SK-N-SH (cell line): Measurements from ENCODE around the gene NR5A2. TPM values are rescaled to one million over a fixed set of nuclear protein-coding genes. Genes with fewer than 3 reads are reported as not detected.

ENCODE experiments used
- CTCF ChIA-PET: fragments of 300-600, 350-600 bp; formaldehyde crosslinking; extraction: SDS; loops from one replicate; lab custom pipeline; 2021; lab: Yijun Ruan, JAX
- POLR2A ChIA-PET: fragments of 350-600 bp; sonication (Branson Sonifier 250); formaldehyde crosslinking; extraction: SDS; loops from one replicate; lab custom pipeline; 2020; ENCODE audit warnings: antibody characterized with exemption, inconsistent platforms; lab: Yijun Ruan, JAX
- DNase-seq: peaks from one replicate; pipeline ENCODE4 v3.0.0; 2012
- H2AFZ ChIP-seq: fragments of 200-600 bp; sonication (generic); 2 replicates; pipeline ENCODE4 v1.8.1; 2016; ENCODE audit warnings: antibody characterized with exemption, mild to moderate bottlenecking, low read depth
- H3F3A ChIP-seq: fragments of 200-600 bp; sonication (generic); replicated peaks from 2 replicates; pipeline ENCODE3; 2016; ENCODE audit warnings: antibody characterized with exemption, mild to moderate bottlenecking; ENCODE audit not compliant: insufficient read depth
- H3K27ac ChIP-seq, 2 experiments: fragments of 200-500 bp in 1 of 2; fragments of 200-600 bp in 1 of 2; sonication (Bioruptor generic) in 1 of 2; sonication (generic), shearing (Covaris generic) in 1 of 2; 2 replicates each; pipeline versions ENCODE4 v1.5.1 to v1.6.1; 2014 to 2016; ENCODE audit warnings: low read depth in 2 of 2, inconsistent platforms in 1 of 2, low read length in 1 of 2, mild to moderate bottlenecking in 1 of 2, mixed read lengths in 1 of 2
- H3K27me3 ChIP-seq: fragments of 200-600 bp; sonication (generic), shearing (Covaris generic); 2 replicates; pipeline ENCODE4 v1.6.1; 2016; ENCODE audit warnings: mixed run types; ENCODE audit not compliant: insufficient read depth
- H3K36me3 ChIP-seq, 2 experiments: fragments of 200-500 bp in 1 of 2; fragments of 200-600 bp in 1 of 2; sonication (Bioruptor generic) in 1 of 2; sonication (generic) in 1 of 2; replicated peaks in 1 of 2; 2 replicates each; pipeline versions ENCODE3 to v1.5.1; 2014 to 2016; ENCODE audit warnings: low read length in 1 of 2, mild to moderate bottlenecking in 1 of 2; ENCODE audit not compliant: insufficient read depth in 2 of 2, control insufficient read depth in 1 of 2
- H3K4me1 ChIP-seq, 2 experiments: fragments of 200-500 bp in 1 of 2; fragments of 200-600 bp in 1 of 2; sonication (Bioruptor generic) in 1 of 2; sonication (generic), shearing (Covaris generic) in 1 of 2; 2 replicates each; pipeline versions ENCODE4 v1.5.1 to v1.6.1; 2014 to 2016; ENCODE audit warnings: low read depth in 1 of 2, low read length in 1 of 2, mixed run types in 1 of 2; ENCODE audit not compliant: insufficient read depth in 2 of 2, control insufficient read depth in 1 of 2
- H3K4me2 ChIP-seq: fragments of 200-600 bp; sonication (generic), shearing (Covaris generic); 2 replicates; pipeline ENCODE4 v1.6.1; 2017; ENCODE audit warnings: mixed run types
- H3K4me3 ChIP-seq, 2 experiments: fragments of 200-500 bp in 1 of 2; fragments of 200-600 bp in 1 of 2; sonication (Bioruptor generic) in 1 of 2; sonication (generic), shearing (Covaris generic) in 1 of 2; 2 replicates each; pipeline versions ENCODE4 v1.5.1 to v1.8.1; 2014 to 2016; ENCODE audit warnings: low read depth in 2 of 2, inconsistent platforms in 1 of 2, low read length in 1 of 2, mild to moderate bottlenecking in 1 of 2, mixed read lengths in 1 of 2, moderate library complexity in 1 of 2
- H3K79me2 ChIP-seq: fragments of 200-600 bp; sonication (generic); 2 replicates; pipeline ENCODE4 v1.8.1; 2017; ENCODE audit warnings: mild to moderate bottlenecking; ENCODE audit not compliant: insufficient read depth
- H3K9ac ChIP-seq: fragments of 200-600 bp; sonication (generic); 2 replicates; pipeline ENCODE4 v1.6.1; 2017; ENCODE audit warnings: mixed run types
- H3K9me2 ChIP-seq: fragments of 200-600 bp; sonication (generic); 2 replicates; pipeline ENCODE4 v1.6.1; 2017; ENCODE audit warnings: mixed run types
- H3K9me3 ChIP-seq: fragments of 200-600 bp; sonication (generic); 2 replicates; pipeline ENCODE4 v1.6.1; 2017; ENCODE audit warnings: mixed run types, mild to moderate bottlenecking, moderate library complexity
- H4K20me1 ChIP-seq: fragments of 200-600 bp; sonication (generic); 2 replicates; pipeline ENCODE4 v1.6.1; 2017; ENCODE audit warnings: mild to moderate bottlenecking, mixed run types; ENCODE audit not compliant: insufficient read depth
- CHD2 ChIP-seq: fragments of 150-350 bp; IDR thresholded peaks from 2 replicates; pipeline ENCODE4 v1.6.1; 2018; ENCODE audit warnings: low read length; ENCODE audit not compliant: partially characterized antibody
- ELF1 ChIP-seq: IDR thresholded peaks from 2 replicates; pipeline ENCODE4 v1.4.0; 2012
- EZH2phosphoT487 ChIP-seq: fragments of 200-600 bp; sonication (generic); IDR thresholded peaks from 2 replicates; pipeline ENCODE4 v1.6.1; 2017; ENCODE audit warnings: low read depth, mixed run types, mild to moderate bottlenecking, antibody characterized with exemption, moderate library complexity, borderline replicate concordance
- FOSL2 ChIP-seq: IDR thresholded peaks from 2 replicates; pipeline ENCODE4 v1.4.0; 2012; ENCODE audit warnings: low read depth, mild to moderate bottlenecking, moderate library complexity, borderline replicate concordance
- MAX ChIP-seq: IDR thresholded peaks from 2 replicates; pipeline ENCODE4 v1.4.0; 2012; ENCODE audit warnings: low read depth
- MXI1 ChIP-seq: IDR thresholded peaks from 2 replicates; pipeline ENCODE4 v1.6.1; 2012; ENCODE audit warnings: mild to moderate bottlenecking, low read depth, low read length, improper control_type of control experiment
- NRF1 ChIP-seq: IDR thresholded peaks from 2 replicates; pipeline ENCODE4 v1.6.1; 2012; ENCODE audit warnings: low read depth, mild to moderate bottlenecking, low read length
- PBX3 ChIP-seq: IDR thresholded peaks from 2 replicates; pipeline ENCODE4; 2012
- POLR2AphosphoS5 ChIP-seq: IDR thresholded peaks from 2 replicates; pipeline ENCODE4 v1.6.1; 2012; ENCODE audit warnings: low read depth, low read length
- RAD21 ChIP-seq: IDR thresholded peaks from 2 replicates; pipeline ENCODE4 v1.6.1; 2012; ENCODE audit warnings: mild to moderate bottlenecking, low read length
- SIN3A ChIP-seq: IDR thresholded peaks from 2 replicates; pipeline ENCODE4 v1.6.1; 2012; ENCODE audit warnings: low read depth, mild to moderate bottlenecking, low read length, moderate library complexity, borderline replicate concordance
- SMC3 ChIP-seq: IDR thresholded peaks from 2 replicates; pipeline ENCODE4 v1.6.1; 2012; ENCODE audit warnings: low read depth, low read length, improper control_type of control experiment
- TAF1 ChIP-seq: IDR thresholded peaks from 2 replicates; pipeline ENCODE4 v1.6.1; 2012; ENCODE audit warnings: low read depth, mild to moderate bottlenecking, low read length, moderate library complexity, borderline replicate concordance
- USF1 ChIP-seq: IDR thresholded peaks from 2 replicates; pipeline ENCODE4 v1.4.0; 2012; ENCODE audit warnings: low read depth, borderline replicate concordance
- USF2 ChIP-seq: fragments of 150-350 bp; IDR thresholded peaks from 2 replicates; pipeline ENCODE4 v1.6.1; 2017; ENCODE audit warnings: antibody characterized with exemption, low read length, low read depth, borderline replicate concordance
- YY1 ChIP-seq: IDR thresholded peaks from 2 replicates; pipeline ENCODE4 v1.4.0; 2012; ENCODE audit warnings: low read depth, mild to moderate bottlenecking
- ZBTB33 ChIP-seq: IDR thresholded peaks from 2 replicates; pipeline ENCODE4 v1.4.0; 2012; ENCODE audit warnings: low read depth, borderline replicate concordance
- WGBS: methylation state at CpG from one replicate; pipeline ENCODE4 v1.1.6; 2017; ENCODE audit warnings: low lambda C conversion rate; 5-methylcytosine and 5-hydroxymethylcytosine counted together
- polyA plus RNA-seq, 3 experiments: library from polyadenylated mRNA; depleted of rRNA; stranded (reverse); fragments of >200 nt; gene quantifications; 2 replicates each; pipeline ENCODE4 v1.2.3, GENCODE V29; 2012

Gene NR5A2
- polyA plus RNA-seq, 1 of the 3 experiments (the other 2 are of a cell fraction), result not detected

GRCh38 chr1:200081151-200081968, 53.9 kb downstream of the NR5A2 start (continued):
- TF ChIP-seq ZBTB33 (no peak), RAD21 (no peak), USF2 (no peak), SMC3 (no peak), FOSL2 (no peak), SIN3A (no peak), ELF1 (no peak), USF1 (no peak), MAX (no peak), PBX3 (no peak)

- no peaks in the 10 kb centered on the region for H3K9me2 ChIP-seq
- H3K36me3 ChIP-seq, result no peaks in the 10 kb centered on the region
- no peak for DNase-seq
- no peak overlapping the region for H3K4me2 ChIP-seq
- TF ChIP-seq EZH2phosphoT487, result no peak
- no peak for TF ChIP-seq MXI1
- no peak for TF ChIP-seq TAF1
- no peak for TF ChIP-seq MAX
- TF ChIP-seq FOSL2, result no peak
- no peak for TF ChIP-seq NRF1
- TF ChIP-seq YY1, result no peak
- TF ChIP-seq CHD2, result no peak
- TF ChIP-seq POLR2AphosphoS5, result no peak
- CTCF ChIA-PET, result interaction anchor here (0.7 to 0.9 kb wide), 2 partner anchors 58 to 59 kb away, joined by 3 to 5 read pairs; no protein-coding TSS in a partner anchor
- no peak overlapping the region for H3K27ac ChIP-seq
- H3K9me3 ChIP-seq, result no peaks in the 10 kb centered on the region
- no peaks in the 10 kb centered on the region for H3F3A ChIP-seq
- no peak overlapping the region for H2AFZ ChIP-seq
- POLR2A ChIA-PET, result no interaction called here
- no peaks in the 10 kb centered on the region for H3K79me2 ChIP-seq
- H3K4me1 ChIP-seq, result no peaks in the 10 kb centered on the region; a peak in 1 of 4 replicates
- H3K27me3 ChIP-seq, result peaks cover 14% of the 10 kb centered on the region
- H3K9ac ChIP-seq, result no peak overlapping the region
- H4K20me1 ChIP-seq, result no peaks in the 10 kb centered on the region
- H3K4me3 ChIP-seq, result no peak overlapping the region
- 43% methylated on average over 3 of the region's 3 CpGs for WGBS
These were observed 54.4 kb downstream of the NR5A2 start for GRCh38 chr1:200081969-200082245.
